HG02970 (cell line): Measurements from ENCODE around the gene ABHD14A.

Source experiments
- ATAC-seq: cut with Tn5 transposase; IDR thresholded peaks from one replicate; pipeline ENCODE4 v1.9.1; 2021; ENCODE audit warnings: mild to moderate bottlenecking, moderate library complexity, moderate number of reproducible peaks; ENCODE audit not compliant: unreplicated experiment, low FRiP score

The ABHD14A gene

GRCh38 chr3:51968883-51969678, 5.8 kb upstream of the ABHD14A start:
- ATAC-seq = no peak

GRCh38 chr3:51969841-51970240, 5.0 kb upstream of the ABHD14A start:
- no peak for ATAC-seq

GRCh38 chr3:51970606-51971300, 4.1 kb upstream of the ABHD14A start:
- ATAC-seq = no peak

- ATAC-seq = no peak
Measured at GRCh38 chr3:51971350-51971749, 3.5 kb upstream of the ABHD14A start.

GRCh38 chr3:51974277-51974962, 444 bp upstream of the ABHD14A start:
- no peak for ATAC-seq

GRCh38 chr3:51975852-51976549, 1.1 kb downstream of the ABHD14A start:
- ATAC-seq = no peak

GRCh38 chr3:51977446-51978142, 2.7 kb downstream of the ABHD14A start:
- no peak for ATAC-seq

- ATAC-seq = no peak
Measured at GRCh38 chr3:51978143-51978502, 3.3 kb downstream of the ABHD14A start.

- no peak for ATAC-seq
Measured at GRCh38 chr3:51980253-51980652, 5.4 kb downstream of the ABHD14A start.

GRCh38 chr3:51982352-51982837, 7.5 kb downstream of the ABHD14A start:
- peak; percentile 34 for ATAC-seq

- peak; percentile 54 for ATAC-seq
Measured at GRCh38 chr3:51982838-51983577, 8.1 kb downstream of the ABHD14A start, which contains the start of gene ACY1. Gene ACY1, plus strand, starts transcription at chr3:51983535. Its CDS starts 530 bp downstream, at chr3:51984065.

- no peak for ATAC-seq
Measured at GRCh38 chr3:51983578-51984268, 8.9 kb downstream of the ABHD14A start.

- ATAC-seq = no peak
Measured at GRCh38 chr3:51984269-51984647, 9.4 kb downstream of the ABHD14A start.

GRCh38 chr3:51985063-51985462, 10.2 kb downstream of the ABHD14A start:
- ATAC-seq = no peak

- no peak for ATAC-seq
Measured at GRCh38 chr3:51986010-51986947, 11.4 kb downstream of the ABHD14A start.

GRCh38 chr3:51987568-51987967, 12.7 kb downstream of the ABHD14A start:
- no peak for ATAC-seq

GRCh38 chr3:51988286-51989146, 13.7 kb downstream of the ABHD14A start:
- no peak for ATAC-seq
